NCI-H446 treated with DMSO at 0.1 percent for 48 hours (cell line): Measurements from ENCODE around the gene MCRIP1.

ENCODE experiments used
- DNase-seq: peaks from one replicate; lab custom pipeline; 2025; lab: John Stamatoyannopoulos, UW

Gene MCRIP1

DNA sequence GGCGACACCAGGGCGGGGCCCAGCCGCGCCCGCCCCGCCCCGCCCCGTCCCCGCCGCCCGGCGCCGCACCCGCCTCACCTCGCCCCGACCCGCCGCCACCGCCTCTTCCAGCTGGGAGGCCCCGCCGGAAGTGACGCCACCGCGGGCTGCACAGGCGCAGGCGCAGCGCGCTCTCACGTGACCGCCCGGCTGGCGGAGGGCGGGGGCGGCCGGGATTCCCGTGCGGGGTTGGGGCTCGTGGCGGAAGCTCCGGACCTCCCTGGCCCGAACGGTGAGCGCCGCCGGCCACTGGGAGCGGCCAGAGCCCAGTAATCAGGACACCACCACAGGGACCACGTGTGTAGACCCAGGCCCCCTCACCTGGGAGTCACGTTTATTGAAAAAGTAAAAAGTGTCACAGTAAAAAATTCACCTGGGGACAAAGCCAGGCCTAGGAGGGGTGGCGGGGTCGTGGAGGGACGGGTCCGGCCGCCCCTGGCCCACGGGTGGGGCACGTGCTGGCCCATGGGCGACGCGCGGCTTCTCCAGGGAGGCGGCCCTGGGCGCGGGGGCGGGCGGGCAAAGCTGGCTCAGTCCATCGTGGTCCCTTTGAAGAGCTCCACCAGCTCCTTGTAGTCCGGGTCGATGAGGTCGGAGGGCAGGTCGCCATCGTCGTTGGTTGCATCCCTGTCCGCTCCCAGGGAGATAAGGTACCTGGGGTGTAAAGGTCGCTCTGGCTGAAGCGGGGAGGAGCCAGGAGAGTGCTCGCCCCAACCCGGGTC, at the start of gene MCRIP1:
Gene MCRIP1 (minus strand): TSS at position 132 of the 761 bp plus-strand sequence. CDS start 8,785 bp downstream, outside the sequence.
- DNase-seq, result peak; percentile 84

DNA sequence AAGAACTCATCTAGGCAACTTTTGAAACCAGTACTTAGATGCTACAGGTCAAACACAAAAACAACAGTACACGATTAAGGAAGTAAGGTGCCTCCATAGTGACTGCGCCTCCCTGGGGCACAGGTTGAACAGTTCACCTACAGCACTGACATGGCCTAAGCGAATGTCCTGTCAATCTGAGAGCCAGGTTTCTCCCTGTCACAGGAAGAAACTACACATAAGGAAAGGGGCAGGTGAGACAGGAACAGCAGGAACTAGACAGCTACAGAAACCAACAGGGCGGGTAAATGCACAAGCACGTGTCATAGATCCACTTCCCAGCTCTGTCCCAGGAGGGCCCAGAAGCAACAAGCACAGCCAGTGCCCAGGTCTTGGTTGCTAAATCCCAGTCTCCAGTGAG, 46.0 kb upstream of the MCRIP1 start:
- no peak for DNase-seq

- DNase-seq, result no peak
Observed at GRCh38 chr17:81878294-81878693, 45.2 kb upstream of the MCRIP1 start.

- DNase-seq, result no peak
Observed at GRCh38 chr17:81877569-81877968, 44.5 kb upstream of the MCRIP1 start.

DNA sequence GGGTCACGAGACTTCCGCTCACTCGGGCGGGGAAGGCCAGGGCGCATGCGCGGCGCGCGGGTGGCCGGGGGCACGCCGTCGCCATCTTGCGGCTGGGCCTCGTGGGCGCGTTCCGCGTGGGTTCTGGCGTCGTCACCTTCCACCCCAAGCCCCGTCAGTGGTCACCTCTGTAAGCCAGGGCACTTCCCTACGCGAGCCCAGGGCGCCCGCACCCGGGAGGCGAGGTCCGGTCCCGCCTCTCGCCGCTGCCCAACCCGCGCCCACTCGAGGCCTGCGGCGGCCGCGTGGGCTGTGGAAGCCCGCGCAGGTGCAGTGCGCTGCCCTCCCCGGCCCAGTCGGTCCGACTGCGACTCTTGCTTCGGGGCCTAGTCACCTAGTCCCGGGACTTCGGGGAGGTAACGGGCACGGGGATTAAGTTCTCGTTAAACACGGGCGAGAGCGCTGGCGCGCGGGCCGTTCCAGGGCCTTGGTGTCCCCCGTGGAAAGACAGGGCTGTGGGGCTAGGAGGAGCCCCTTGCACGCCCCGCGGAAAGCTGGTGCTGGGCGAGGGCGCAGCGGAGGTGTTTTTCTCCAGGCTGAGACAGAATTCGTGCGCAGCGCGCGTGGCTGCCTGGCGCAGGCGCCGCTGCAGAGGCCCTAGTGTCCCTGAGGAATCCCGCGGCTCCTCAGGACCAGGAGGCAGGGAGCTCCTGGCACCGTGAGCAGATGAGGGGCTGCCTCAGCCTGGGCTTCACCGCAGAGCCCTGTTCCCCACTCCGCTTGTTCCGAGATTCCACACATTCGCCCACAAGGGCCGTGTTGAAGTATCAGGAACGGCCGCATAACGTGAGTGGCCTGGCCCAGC, 38.5 kb upstream of the MCRIP1 start:
- DNase-seq, result no peak

- peak; percentile 71 for DNase-seq
Observed at GRCh38 chr17:81870981-81871386, 37.9 kb upstream of the MCRIP1 start, which contains the start of gene ARHGDIA. ARHGDIA (minus strand) TSS chr17:81871337; CDS start chr17:81869930, 1,407 bp downstream.

DNA sequence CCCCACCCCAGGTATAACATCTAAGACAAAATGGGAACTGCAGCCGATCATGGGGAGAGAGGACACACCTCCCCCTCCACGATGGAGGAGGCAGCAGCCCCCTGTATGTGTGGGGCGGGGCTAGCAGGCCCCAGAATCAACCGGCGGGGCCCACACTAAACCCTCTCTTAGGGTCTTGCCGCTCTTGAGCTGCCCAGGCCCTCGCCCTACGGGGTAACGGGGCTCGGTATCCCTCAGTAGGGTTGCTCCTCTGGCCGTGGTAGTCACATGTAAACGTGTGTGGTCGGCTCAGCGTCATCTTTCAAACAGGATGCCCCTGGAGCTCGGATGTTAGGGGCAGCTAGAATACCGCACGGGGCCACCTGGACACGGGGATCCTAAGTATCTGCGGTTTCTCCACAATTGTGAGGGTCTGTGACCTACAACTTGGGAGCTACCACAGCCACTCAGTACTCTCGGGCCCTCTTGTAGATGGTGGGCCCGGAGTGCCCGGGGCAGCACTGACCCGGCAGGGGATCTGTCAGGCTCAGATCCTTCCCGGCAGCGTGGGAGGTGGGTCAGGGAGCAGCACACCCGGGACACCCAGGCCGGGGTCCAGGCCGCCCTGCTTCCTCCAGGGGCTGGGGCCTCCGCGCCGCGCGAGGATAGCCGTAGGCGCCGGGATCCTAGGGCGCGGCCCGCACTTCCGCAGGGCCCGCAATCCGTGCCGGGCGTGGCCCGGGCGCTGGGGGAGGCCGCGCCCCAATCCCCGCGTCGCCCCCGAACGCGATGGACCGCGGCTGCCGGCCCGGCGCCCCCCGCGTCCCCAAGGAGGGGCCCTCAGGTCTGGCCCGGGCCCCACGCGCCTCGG, 37.3 kb upstream of the MCRIP1 start:
- no peak for DNase-seq

GRCh38 chr17:81869221-81870130, 36.4 kb upstream of the MCRIP1 start:
- DNase-seq, result no peak

DNA sequence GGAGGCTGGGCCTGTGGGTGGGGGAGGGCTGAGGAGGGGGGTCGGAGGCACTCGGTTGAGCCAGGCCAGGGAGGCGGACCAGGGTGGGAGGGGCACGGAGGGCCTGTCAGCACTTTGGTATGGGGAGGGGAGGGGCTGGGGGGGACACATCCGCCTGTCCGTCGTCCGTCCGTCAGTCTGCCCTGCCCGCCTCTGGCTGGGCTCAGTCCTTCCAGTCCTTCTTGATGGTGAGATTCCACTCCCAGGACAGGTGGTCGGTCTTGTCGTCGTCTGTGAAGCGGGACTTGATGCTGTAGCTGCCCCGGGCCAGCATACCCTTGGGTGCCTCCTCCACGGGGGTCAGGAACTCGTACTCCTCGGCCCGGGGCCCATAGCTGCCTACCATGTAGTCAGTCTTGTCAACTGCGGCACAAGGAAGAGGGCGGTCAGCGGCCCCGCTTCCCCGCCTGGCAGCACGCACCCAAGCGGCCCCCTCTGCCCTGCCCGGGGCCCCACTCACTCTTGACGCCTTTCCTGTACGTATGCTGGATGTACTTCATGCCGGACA, 35.7 kb upstream of the MCRIP1 start:
- no peak for DNase-seq

DNA sequence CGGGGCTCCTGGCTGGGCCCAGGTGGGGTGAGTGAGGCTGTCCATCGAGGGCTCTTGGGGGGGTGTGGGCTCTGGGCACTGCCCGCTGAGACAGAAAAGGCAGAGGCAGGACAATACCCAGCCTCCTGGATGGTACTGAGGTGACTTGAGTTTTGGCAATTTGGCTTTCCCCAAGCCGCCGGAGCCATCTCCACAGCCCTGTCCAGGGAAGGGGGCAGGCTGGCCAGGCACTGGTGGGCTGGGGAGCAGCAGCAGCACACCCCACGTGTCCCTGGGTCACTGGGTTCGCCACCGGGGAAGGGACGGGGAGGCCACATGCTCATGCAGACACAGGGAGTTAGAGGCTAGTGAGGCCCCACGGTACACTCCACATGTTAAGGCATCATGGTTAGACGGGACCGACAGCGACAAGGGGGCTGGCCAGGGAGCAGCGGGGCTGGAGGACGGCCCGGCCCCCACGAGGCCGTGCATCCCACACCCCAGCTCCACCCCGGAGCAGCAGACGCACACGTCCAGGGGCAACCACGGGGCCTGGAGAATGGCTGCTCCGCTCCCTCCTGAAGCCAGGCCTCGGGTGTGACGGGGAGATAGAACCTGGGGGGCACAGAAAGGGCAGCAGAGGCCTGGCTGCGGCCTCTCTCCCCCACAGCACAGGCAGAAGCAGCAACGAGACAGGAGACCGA, 35.0 kb upstream of the MCRIP1 start:
- no peak for DNase-seq

- no peak for DNase-seq
Observed at GRCh38 chr17:81867170-81867990, 34.3 kb upstream of the MCRIP1 start.

GRCh38 chr17:81866440-81867169, 33.5 kb upstream of the MCRIP1 start:
- no peak for DNase-seq

DNA sequence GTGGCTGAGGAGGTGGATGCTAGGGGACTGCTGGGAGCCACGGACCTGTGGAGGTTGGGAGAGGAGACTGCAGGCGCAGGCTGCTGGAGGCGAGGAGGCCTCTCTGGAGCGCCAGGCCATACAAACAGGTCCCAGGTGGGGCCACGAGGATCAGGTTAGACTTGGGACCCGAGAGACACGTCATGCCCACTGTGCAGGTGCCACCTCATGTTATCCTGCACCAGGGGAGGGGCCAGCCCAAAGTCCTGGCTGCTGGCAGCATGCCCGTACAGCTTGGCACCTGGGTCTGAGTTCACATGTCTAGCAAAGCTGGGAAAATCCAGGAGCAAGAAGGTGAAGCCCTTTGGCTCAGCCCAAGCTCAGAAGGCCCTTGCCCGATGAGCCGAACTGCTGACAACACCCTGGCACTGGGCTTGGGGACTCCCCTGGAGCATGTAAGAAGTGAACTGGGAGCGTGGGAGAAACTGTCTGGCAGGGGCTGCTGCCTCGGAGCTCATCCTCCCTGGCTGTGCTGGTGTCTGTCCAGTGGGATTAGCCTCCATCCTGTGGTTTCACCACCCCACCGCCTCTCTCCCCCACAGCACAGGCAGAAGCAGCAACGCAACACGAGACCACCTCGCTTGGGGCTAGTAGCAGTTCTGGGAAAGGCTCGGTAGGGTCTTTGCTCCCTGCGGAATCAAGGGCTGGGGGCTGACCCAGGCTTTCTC, 32.8 kb upstream of the MCRIP1 start:
- DNase-seq, result no peak

DNA sequence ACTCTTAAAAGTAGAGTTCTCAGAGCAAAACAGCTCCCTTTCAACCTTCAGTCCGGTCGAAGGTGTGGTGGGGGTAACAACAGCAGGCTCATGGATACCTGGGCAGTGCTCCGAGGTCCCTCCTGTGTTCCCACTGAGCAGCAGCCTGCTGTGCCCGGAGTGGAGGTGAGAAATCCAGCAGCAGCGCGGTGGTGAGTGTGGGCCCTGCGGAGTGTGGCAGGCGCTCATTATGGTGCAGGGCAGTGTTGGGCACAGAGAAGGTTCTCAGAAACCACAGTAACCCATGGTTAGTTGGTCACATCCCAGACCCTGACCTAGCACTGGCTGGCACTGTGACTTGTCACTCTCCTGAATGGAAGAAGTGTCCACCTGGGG, 32.3 kb upstream of the MCRIP1 start:
- no peak for DNase-seq

DNA sequence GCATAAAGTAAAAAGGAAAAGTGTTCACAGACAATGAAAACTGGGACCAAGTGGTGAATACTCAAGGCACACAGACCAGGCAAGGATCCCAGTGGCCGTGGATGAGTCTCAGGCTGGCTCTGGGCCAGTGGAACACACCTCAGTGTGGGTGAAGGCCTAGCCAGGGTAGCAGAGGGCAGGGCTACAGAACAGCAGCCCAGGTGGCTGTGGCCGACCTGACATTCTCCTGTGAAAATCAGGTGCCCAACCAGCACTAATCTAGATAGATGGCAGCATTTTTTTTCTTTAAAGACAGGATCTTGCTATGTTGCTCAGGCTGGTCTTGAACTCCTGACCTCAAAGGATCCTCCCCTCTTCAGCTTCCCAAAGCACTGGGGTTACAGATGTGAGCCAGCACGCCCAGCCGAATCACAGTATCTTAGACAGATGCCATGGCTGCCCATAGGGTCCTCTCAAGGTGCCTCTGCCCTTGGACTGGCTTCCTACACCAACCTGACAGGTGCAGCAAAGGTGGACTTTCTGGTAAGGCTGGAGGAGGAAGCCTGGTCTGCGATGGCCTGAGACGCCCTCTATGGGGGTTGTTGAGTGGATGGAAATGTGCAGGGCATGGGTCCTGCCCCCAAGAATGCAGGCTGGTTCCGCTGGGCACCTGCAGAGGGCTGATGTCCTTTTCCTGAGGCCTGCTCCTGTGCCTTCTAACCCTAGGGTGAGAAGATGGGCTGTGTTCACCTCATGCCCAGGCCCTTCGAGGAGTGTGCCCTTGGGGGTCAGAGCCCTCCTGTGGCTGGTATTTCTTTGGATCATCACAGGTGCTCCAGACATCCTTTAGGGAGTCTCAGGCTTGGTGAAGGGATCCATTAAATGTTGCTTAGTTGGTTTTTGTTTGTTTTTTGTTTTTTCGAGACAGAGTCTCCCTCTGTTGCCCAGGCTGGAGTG, 31.0 kb upstream of the MCRIP1 start:
- no peak for DNase-seq

- no peak for DNase-seq
Observed at GRCh38 chr17:81863123-81863675, 30.1 kb upstream of the MCRIP1 start.
